OCI-LY7 (cell line): ENCODE results near the gene MFF. TPM values are rescaled to one million over a fixed set of nuclear protein-coding genes. Genes with fewer than 3 reads are reported as not detected.

Experiments
- BruUV-seq: library from RNA; stranded (reverse); fragments of 400-500 nt; replicated peaks from 2 replicates; lab custom pipeline; 2021; lab: Mats Ljungman, UMichigan
- CTCF ChIA-PET: fragments of 300-600 bp; sonication (Branson Sonifier 250); formaldehyde crosslinking; loops from one replicate; lab custom pipeline; 2022; ENCODE audit warnings: antibody characterized with exemption; ENCODE audit not compliant: unreplicated experiment; lab: Charles Lee
- POLR2A ChIA-PET: fragments of 300-600 bp; sonication (Branson Sonifier 250); formaldehyde crosslinking; loops from one replicate; lab custom pipeline; 2022; ENCODE audit warnings: antibody characterized with exemption; lab: Charles Lee
- DNase-seq: peaks from one replicate; pipeline ENCODE4 v3.0.0-alpha.2; 2015; ENCODE audit warnings: low spot score
- H2AFZ ChIP-seq: fragments of 200-600 bp; sonication (generic), shearing (Covaris generic); 2 replicates; pipeline ENCODE4 v1.6.1; 2014; ENCODE audit warnings: mild to moderate bottlenecking, antibody characterized with exemption, low read length, moderate library complexity
- H3K27ac ChIP-seq: fragments of 200-600 bp; sonication (generic); 2 replicates; pipeline ENCODE4 v1.5.1; 2014; ENCODE audit warnings: mixed run types, low read depth, mild to moderate bottlenecking, moderate library complexity, low read length, inconsistent platforms; ENCODE audit not compliant: poor library complexity, severe bottlenecking
- H3K36me3 ChIP-seq: fragments of 200-600 bp; sonication (generic); 2 replicates; pipeline ENCODE4 v1.6.1; 2014; ENCODE audit warnings: mild to moderate bottlenecking, antibody characterized with exemption, low read length, moderate library complexity, mixed read lengths; ENCODE audit not compliant: insufficient read depth
- H3K4me1 ChIP-seq: fragments of 200-600 bp; sonication (generic); 2 replicates; pipeline ENCODE4 v1.5.1; 2014; ENCODE audit warnings: mild to moderate bottlenecking, low read length; ENCODE audit not compliant: insufficient read depth, poor library complexity, severe bottlenecking
- H3K4me2 ChIP-seq: fragments of 200-600 bp; sonication (generic); 2 replicates; pipeline ENCODE4 v1.6.1; 2014; ENCODE audit warnings: mild to moderate bottlenecking, low read length
- H3K4me3 ChIP-seq: fragments of 200-600 bp; sonication (generic); 2 replicates; pipeline ENCODE4 v1.5.1; 2014; ENCODE audit warnings: mild to moderate bottlenecking, low read depth, low read length; ENCODE audit not compliant: poor library complexity, severe bottlenecking
- H3K79me2 ChIP-seq: fragments of 200-600 bp; sonication (generic); 2 replicates; pipeline ENCODE4 v1.6.1; 2016; ENCODE audit warnings: low read depth, mild to moderate bottlenecking, low read length, moderate library complexity, mixed read lengths; ENCODE audit not compliant: insufficient read depth
- H3K9me2 ChIP-seq: fragments of 200-600 bp; sonication (generic); 2 replicates; pipeline ENCODE4 v1.6.1; 2016; ENCODE audit warnings: mild to moderate bottlenecking, low read length, mixed read lengths; ENCODE audit not compliant: insufficient read depth
- H3K9me3 ChIP-seq: fragments of 200-600 bp; sonication (generic); 2 replicates; pipeline ENCODE4 v1.6.1; 2014; ENCODE audit warnings: mild to moderate bottlenecking, mixed run types, low read length, mixed read lengths
- H4K20me1 ChIP-seq: fragments of 200-600 bp; sonication (generic); 2 replicates; pipeline ENCODE4 v1.6.1; 2014; ENCODE audit warnings: mild to moderate bottlenecking, antibody characterized with exemption, low read length, moderate library complexity, mixed read lengths; ENCODE audit not compliant: insufficient read depth
- EZH2phosphoT487 ChIP-seq: fragments of 200-600 bp; sonication (generic); IDR thresholded peaks from 2 replicates; pipeline ENCODE4 v1.6.1; 2018; ENCODE audit warnings: low read depth, borderline replicate concordance, mild to moderate bottlenecking, mixed run types, antibody characterized with exemption, low read length, moderate library complexity, mixed read lengths
- intact Hi-C: fragments of 100-400 bp; cut with micrococcal nuclease; formaldehyde crosslinking; loops from one replicate; pipeline ENCODE4 v1.10.0; 2022; ENCODE audit not compliant: unreplicated experiment
- total RNA-seq, 2 experiments: library from RNA; depleted of rRNA in 1 of 2; stranded (reverse); fragments of >200 nt in 1 of 2; shearing (Covaris generic) in 1 of 2; gene quantifications; 2 replicates each; pipeline ENCODE4 v1.2.3, GENCODE V29; 2014 to 2022
- TF ChIP-seq, protein P1 (sequence below): fragments of 200-600 bp; sonication (generic); conservative IDR thresholded peaks from 2 replicates; pipeline ENCODE4 v1.5.1; 2014; ENCODE audit warnings: mild to moderate bottlenecking, antibody characterized with exemption, low read length, moderate library complexity, mixed read lengths

The MFF gene
- total RNA-seq, 2 experiments from 2014 or later, result 66.6 to 72.1 TPM

DNA sequence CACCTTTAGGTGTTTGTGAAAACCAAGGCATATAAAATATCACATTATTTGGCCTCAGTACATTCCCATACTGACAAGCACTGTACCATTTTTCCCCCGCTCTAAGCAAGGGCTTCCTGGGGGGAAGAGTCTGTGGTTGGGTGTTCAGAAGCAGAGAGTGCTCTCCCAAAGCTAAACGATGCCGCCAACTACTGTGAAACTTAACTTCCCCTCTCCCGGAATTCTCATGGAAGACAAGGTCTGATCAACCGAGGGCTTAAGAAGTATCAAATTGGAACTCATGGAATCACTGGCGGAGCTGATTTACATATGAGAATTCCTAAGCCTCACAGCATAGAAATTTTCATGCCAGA is 433 bp upstream of the MFF start:
- peaks cover 23% of the 10 kb centered on the region for H3K4me1 ChIP-seq
- no peaks in the 10 kb centered on the region; the same call in 1 of the 2 replicates for H3K9me2 ChIP-seq
- H3K79me2 ChIP-seq, result peaks cover 31% of the 10 kb centered on the region
- ChIA-PET POLR2A (interaction anchor here (1.4 kb wide), 1 partner anchor 8 kb away, joined by 5 read pairs; no protein-coding TSS in a partner anchor), CTCF (no interaction called here)
- H3K36me3 ChIP-seq, result peaks cover 14% of the 10 kb centered on the region; the same call in 1 of the 2 replicates
- H2AFZ ChIP-seq, result peak overlapping the region; percentile 100
- DNase-seq, result no peak
- TF ChIP-seq EZH2phosphoT487, result no peak
- TF ChIP-seq, protein P1, sequence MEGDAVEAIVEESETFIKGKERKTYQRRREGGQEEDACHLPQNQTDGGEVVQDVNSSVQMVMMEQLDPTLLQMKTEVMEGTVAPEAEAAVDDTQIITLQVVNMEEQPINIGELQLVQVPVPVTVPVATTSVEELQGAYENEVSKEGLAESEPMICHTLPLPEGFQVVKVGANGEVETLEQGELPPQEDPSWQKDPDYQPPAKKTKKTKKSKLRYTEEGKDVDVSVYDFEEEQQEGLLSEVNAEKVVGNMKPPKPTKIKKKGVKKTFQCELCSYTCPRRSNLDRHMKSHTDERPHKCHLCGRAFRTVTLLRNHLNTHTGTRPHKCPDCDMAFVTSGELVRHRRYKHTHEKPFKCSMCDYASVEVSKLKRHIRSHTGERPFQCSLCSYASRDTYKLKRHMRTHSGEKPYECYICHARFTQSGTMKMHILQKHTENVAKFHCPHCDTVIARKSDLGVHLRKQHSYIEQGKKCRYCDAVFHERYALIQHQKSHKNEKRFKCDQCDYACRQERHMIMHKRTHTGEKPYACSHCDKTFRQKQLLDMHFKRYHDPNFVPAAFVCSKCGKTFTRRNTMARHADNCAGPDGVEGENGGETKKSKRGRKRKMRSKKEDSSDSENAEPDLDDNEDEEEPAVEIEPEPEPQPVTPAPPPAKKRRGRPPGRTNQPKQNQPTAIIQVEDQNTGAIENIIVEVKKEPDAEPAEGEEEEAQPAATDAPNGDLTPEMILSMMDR, result no peak
- H3K4me2 ChIP-seq, result peak overlapping the region; percentile 84
- H3K9me3 ChIP-seq, result peaks cover 6% of the 10 kb centered on the region; the same call in 1 of the 2 replicates
- peaks cover 7% of the 10 kb centered on the region for H4K20me1 ChIP-seq
- no peak overlapping the region for H3K27ac ChIP-seq
- intact Hi-C loops, result loop anchor here (10.0 kb wide), 1 partner anchor 160 kb away; the partner anchor contains the start of genes COL4A3 and COL4A4
- BruUV-seq, result TSS peak; percentile 89
- peak overlapping the region; percentile 90 for H3K4me3 ChIP-seq

DNA sequence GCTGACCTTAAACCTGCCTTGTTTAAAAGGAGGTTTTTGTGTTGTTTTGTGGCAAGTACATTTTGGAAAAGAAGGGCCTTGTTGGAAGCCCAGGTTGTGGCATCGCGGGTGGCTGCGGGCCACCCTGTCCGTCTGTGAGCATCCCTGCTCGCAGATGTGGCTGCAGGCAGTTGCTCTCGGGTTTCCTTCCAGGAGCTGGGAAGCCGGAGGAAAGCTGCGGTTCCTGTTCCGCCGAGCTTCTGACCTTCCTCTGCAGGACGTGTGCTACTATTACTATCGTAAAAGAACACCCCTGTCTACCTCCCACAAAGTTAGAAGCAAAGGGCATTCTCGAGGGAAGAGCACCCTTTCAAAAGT is 766 bp downstream of the MFF start:
- peak overlapping the region; percentile 98 for H3K4me2 ChIP-seq
- peaks cover 7% of the 10 kb centered on the region for H4K20me1 ChIP-seq
- intact Hi-C loops, result loop anchor here (10.0 kb wide), 1 partner anchor 161 kb away; the partner anchor contains the start of genes COL4A3 and COL4A4
- H3K27ac ChIP-seq, result peak overlapping the region; percentile 38
- H3K9me2 ChIP-seq, result no peaks in the 10 kb centered on the region; the same call in 1 of the 2 replicates
- DNase-seq, result peak; percentile 26
- peak overlapping the region; percentile 100 for H2AFZ ChIP-seq
- no peak for TF ChIP-seq EZH2phosphoT487
- TF ChIP-seq, protein P1, result 0 out of 2 replicates have a peak, but pooled peaks have one; percentile 26
- peaks cover 25% of the 10 kb centered on the region for H3K36me3 ChIP-seq
- peaks cover 6% of the 10 kb centered on the region; the same call in 1 of the 2 replicates for H3K9me3 ChIP-seq
- POLR2A ChIA-PET, result no interaction called here
- peaks cover 31% of the 10 kb centered on the region for H3K79me2 ChIP-seq
- BruUV-seq, result no TSS peak
- peak overlapping the region; percentile 90 for H3K4me3 ChIP-seq
- peaks cover 23% of the 10 kb centered on the region for H3K4me1 ChIP-seq
- CTCF ChIA-PET, result no interaction called here

DNA sequence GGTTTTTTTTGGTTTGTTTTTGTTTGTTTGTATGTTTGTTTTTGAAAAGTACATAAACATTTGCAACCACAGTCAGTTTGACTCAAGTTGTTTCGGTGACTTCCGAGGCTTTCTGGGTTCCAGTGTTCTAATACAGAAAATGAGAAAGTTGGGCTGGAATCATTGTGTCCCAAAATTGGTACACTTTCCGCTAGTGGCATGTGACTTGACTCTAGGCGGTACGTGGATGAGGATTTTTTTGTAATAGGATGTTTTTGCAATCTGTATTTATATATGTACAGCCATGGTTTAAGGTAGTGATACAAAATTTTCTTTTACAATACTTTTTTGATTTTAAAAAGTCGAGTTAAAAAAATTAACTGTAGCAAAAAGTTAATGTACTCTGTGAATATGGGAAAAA is 1.7 kb downstream of the MFF start:
- TF ChIP-seq, protein P1, result no peak
- TF ChIP-seq EZH2phosphoT487, result no peak
- Histone ChIP-seq H3K9me3 (peaks cover 6% of the 10 kb centered on the region; the same call in 1 of the 2 replicates), H2AFZ (no peak overlapping the region), H3K27ac (no peak overlapping the region), H3K36me3 (peaks cover 34% of the 10 kb centered on the region), H3K4me3 (peak overlapping the region; percentile 90), H3K79me2 (peaks cover 31% of the 10 kb centered on the region), H3K9me2 (no peaks in the 10 kb centered on the region; the same call in 1 of the 2 replicates), H3K4me2 (peak overlapping the region; percentile 98), H3K4me1 (peaks cover 23% of the 10 kb centered on the region), H4K20me1 (peaks cover 7% of the 10 kb centered on the region)
- POLR2A ChIA-PET, result interaction anchor here (2.3 kb wide), 1 partner anchor 13 kb away, joined by 12 read pairs; no protein-coding TSS in a partner anchor
- BruUV-seq, result no TSS peak
- CTCF ChIA-PET, result no interaction called here
- intact Hi-C loops, result loop anchor here (10.0 kb wide), 1 partner anchor 162 kb away; the partner anchor contains the start of genes COL4A3 and COL4A4
- no peak for DNase-seq
